HEK293 (cell line): ENCODE data around the gene NOSIP.

Source experiments
- CTCF ChIA-PET: fragments of 350-600 bp; formaldehyde crosslinking; extraction: SDS; loops from one replicate; lab custom pipeline; 2021; ENCODE audit warnings: antibody characterized with exemption; lab: Yijun Ruan, JAX
- POLR2A ChIA-PET: fragments of 300-600 bp; formaldehyde crosslinking; extraction: SDS; loops from one replicate; lab custom pipeline; 2020; ENCODE audit warnings: antibody characterized with exemption, inconsistent platforms; lab: Yijun Ruan, JAX
- H3K27ac ChIP-seq: fragments of 200-500 bp; sonication (Bioruptor generic); 2 replicates; pipeline ENCODE4 v1.5.1; 2014; ENCODE audit warnings: low read depth, low read length, control low read depth, inconsistent platforms; ENCODE audit errors: extremely low read depth
- H3K36me3 ChIP-seq, 2 experiments: fragments of 200-500 bp in 1 of 2; sonication (Bioruptor generic) in 1 of 2; 1 replicate in 1 of 2; 2 replicates in 1 of 2; pipeline ENCODE4 v1.5.1; 2014 to 2017; ENCODE audit warnings: inconsistent platforms in 2 of 2, low read length in 2 of 2; ENCODE audit not compliant: control insufficient read depth in 2 of 2, insufficient read depth in 1 of 2
- H3K4me1 ChIP-seq: fragments of 200-500 bp; sonication (Bioruptor generic); 2 replicates; pipeline ENCODE4 v1.5.1; 2014; ENCODE audit warnings: mild to moderate bottlenecking, low read length, inconsistent platforms; ENCODE audit not compliant: control insufficient read depth, insufficient read depth
- H3K4me3 ChIP-seq: 2 replicates; pipeline ENCODE4 v1.5.1; 2011; ENCODE audit warnings: low read depth, mild to moderate bottlenecking, control low read depth, low read length, moderate library complexity
- H3K9me3 ChIP-seq: fragments of 200-500 bp; sonication (Bioruptor generic); 2 replicates; pipeline ENCODE4 v1.5.1; 2014; ENCODE audit warnings: low read depth, low read length, inconsistent platforms; ENCODE audit not compliant: control insufficient read depth, insufficient read depth
- EGR2 ChIP-seq: fragments of 450-650 bp; formaldehyde crosslinking; IDR thresholded peaks from 2 replicates; pipeline ENCODE4 v1.5.1; 2016; ENCODE audit warnings: low read depth, missing biosample characterization, missing genetic modification characterization
- REPIN1 ChIP-seq: fragments of 450-650 bp; formaldehyde crosslinking; IDR thresholded peaks from 2 replicates; pipeline ENCODE4 v1.5.1; 2017; ENCODE audit warnings: missing biosample characterization, missing genetic modification characterization, low read depth
- SETDB1 ChIP-seq: IDR thresholded peaks from one replicate; pipeline ENCODE4 v1.6.1; 2017; ENCODE audit warnings: mild to moderate bottlenecking, low read length, moderate library complexity, mixed read lengths; ENCODE audit not compliant: insufficient read length
- SP2 ChIP-seq: fragments of 450-650 bp; formaldehyde crosslinking; IDR thresholded peaks from 2 replicates; pipeline ENCODE4 v1.5.1; 2016; ENCODE audit warnings: missing biosample characterization, missing genetic modification characterization
- ZBTB21 ChIP-seq: fragments of 450-650 bp; formaldehyde crosslinking; IDR thresholded peaks from 2 replicates; pipeline ENCODE4 v1.5.1; 2017; ENCODE audit warnings: missing biosample characterization, missing genetic modification characterization
- ZBTB48 ChIP-seq: fragments of 450-650 bp; formaldehyde crosslinking; IDR thresholded peaks from 2 replicates; pipeline ENCODE4 v1.5.1; 2016; ENCODE audit warnings: missing biosample characterization, missing genetic modification characterization
- ZFHX2 ChIP-seq: fragments of 450-650 bp; formaldehyde crosslinking; conservative IDR thresholded peaks from 2 replicates; pipeline ENCODE4 v1.5.1; 2016; ENCODE audit warnings: missing biosample characterization, missing genetic modification characterization
- ZNF146 ChIP-seq: fragments of 450-650 bp; formaldehyde crosslinking; IDR thresholded peaks from 2 replicates; pipeline ENCODE4 v1.5.1; 2016; ENCODE audit warnings: missing biosample characterization, missing genetic modification characterization
- ZNF292 ChIP-seq: fragments of 450-650 bp; formaldehyde crosslinking; IDR thresholded peaks from 2 replicates; pipeline ENCODE4 v1.5.1; 2016; ENCODE audit warnings: low read depth, missing biosample characterization, missing genetic modification characterization, borderline replicate concordance
- ZNF341 ChIP-seq: fragments of 450-650 bp; formaldehyde crosslinking; IDR thresholded peaks from 2 replicates; pipeline ENCODE4; 2016; ENCODE audit warnings: low read depth, missing biosample characterization, missing genetic modification characterization
- ZNF404 ChIP-seq: fragments of 450-650 bp; formaldehyde crosslinking; IDR thresholded peaks from 2 replicates; pipeline ENCODE4 v1.5.1; 2017; ENCODE audit warnings: missing biosample characterization, missing genetic modification characterization
- ZNF416 ChIP-seq: fragments of 450-650 bp; formaldehyde crosslinking; IDR thresholded peaks from 2 replicates; pipeline ENCODE4 v1.5.1; 2016; ENCODE audit warnings: missing biosample characterization, missing genetic modification characterization
- ZNF513 ChIP-seq: fragments of 450-650 bp; IDR thresholded peaks from 2 replicates; pipeline ENCODE4 v1.5.1; 2018; ENCODE audit warnings: missing biosample characterization, missing genetic modification characterization
- ZNF521 ChIP-seq: fragments of 450-650 bp; formaldehyde crosslinking; IDR thresholded peaks from 2 replicates; pipeline ENCODE4 v1.5.1; 2017; ENCODE audit warnings: missing biosample characterization, mild to moderate bottlenecking, missing genetic modification characterization
- ZNF529 ChIP-seq: fragments of 450-650 bp; formaldehyde crosslinking; IDR thresholded peaks from 2 replicates; pipeline ENCODE4 v1.5.1; 2017; ENCODE audit warnings: missing genetic modification characterization, missing biosample characterization; ENCODE audit not compliant: insufficient replicate concordance
- ZNF596 ChIP-seq: fragments of 450-650 bp; IDR thresholded peaks from 2 replicates; pipeline ENCODE4 v1.5.0; 2018; ENCODE audit warnings: missing biosample characterization, mild to moderate bottlenecking, missing genetic modification characterization, moderate library complexity
- ZNF610 ChIP-seq: fragments of 450-650 bp; formaldehyde crosslinking; IDR thresholded peaks from 2 replicates; pipeline ENCODE4 v1.5.1; 2016; ENCODE audit warnings: missing biosample characterization, missing genetic modification characterization, borderline replicate concordance
- ZNF623 ChIP-seq: fragments of 450-650 bp; formaldehyde crosslinking; IDR thresholded peaks from 2 replicates; pipeline ENCODE4 v1.5.1; 2016; ENCODE audit warnings: missing biosample characterization, missing genetic modification characterization
- ZNF660 ChIP-seq: fragments of 450-650 bp; IDR thresholded peaks from 2 replicates; pipeline ENCODE4 v1.5.1; 2018; ENCODE audit warnings: missing biosample characterization, mild to moderate bottlenecking, missing genetic modification characterization
- ZNF692 ChIP-seq: fragments of 450-650 bp; formaldehyde crosslinking; IDR thresholded peaks from 2 replicates; pipeline ENCODE4 v1.5.1; 2016; ENCODE audit warnings: missing biosample characterization, missing genetic modification characterization
- ZNF707 ChIP-seq: fragments of 450-650 bp; formaldehyde crosslinking; IDR thresholded peaks from 2 replicates; pipeline ENCODE4 v1.5.1; 2016; ENCODE audit warnings: missing biosample characterization, missing genetic modification characterization
- ZNF768 ChIP-seq: fragments of 450-650 bp; formaldehyde crosslinking; IDR thresholded peaks from 2 replicates; pipeline ENCODE4 v1.5.1; 2018; ENCODE audit warnings: missing biosample characterization, mild to moderate bottlenecking, missing genetic modification characterization
- ZNF777 ChIP-seq: fragments of 450-650 bp; formaldehyde crosslinking; IDR thresholded peaks from 2 replicates; pipeline ENCODE4 v1.5.1; 2017; ENCODE audit warnings: missing biosample characterization, missing genetic modification characterization, borderline replicate concordance
- ZSCAN30 ChIP-seq: fragments of 450-650 bp; IDR thresholded peaks from 2 replicates; pipeline ENCODE4 v1.5.1; 2018; ENCODE audit warnings: missing biosample characterization, mild to moderate bottlenecking, missing genetic modification characterization, moderate library complexity
- TF ChIP-seq, protein P1 (sequence below): fragments of 450-650 bp; formaldehyde crosslinking; IDR thresholded peaks from 2 replicates; pipeline ENCODE4 v1.5.1; 2016; ENCODE audit warnings: missing biosample characterization, missing genetic modification characterization
- TF ChIP-seq, protein P2 (sequence below): sonication (generic); formaldehyde crosslinking; IDR thresholded peaks from 2 replicates; pipeline ENCODE4 v1.8.1; 2022; ENCODE audit warnings: mild to moderate bottlenecking, moderate library complexity, missing genetic modification reagents

The NOSIP gene

DNA sequence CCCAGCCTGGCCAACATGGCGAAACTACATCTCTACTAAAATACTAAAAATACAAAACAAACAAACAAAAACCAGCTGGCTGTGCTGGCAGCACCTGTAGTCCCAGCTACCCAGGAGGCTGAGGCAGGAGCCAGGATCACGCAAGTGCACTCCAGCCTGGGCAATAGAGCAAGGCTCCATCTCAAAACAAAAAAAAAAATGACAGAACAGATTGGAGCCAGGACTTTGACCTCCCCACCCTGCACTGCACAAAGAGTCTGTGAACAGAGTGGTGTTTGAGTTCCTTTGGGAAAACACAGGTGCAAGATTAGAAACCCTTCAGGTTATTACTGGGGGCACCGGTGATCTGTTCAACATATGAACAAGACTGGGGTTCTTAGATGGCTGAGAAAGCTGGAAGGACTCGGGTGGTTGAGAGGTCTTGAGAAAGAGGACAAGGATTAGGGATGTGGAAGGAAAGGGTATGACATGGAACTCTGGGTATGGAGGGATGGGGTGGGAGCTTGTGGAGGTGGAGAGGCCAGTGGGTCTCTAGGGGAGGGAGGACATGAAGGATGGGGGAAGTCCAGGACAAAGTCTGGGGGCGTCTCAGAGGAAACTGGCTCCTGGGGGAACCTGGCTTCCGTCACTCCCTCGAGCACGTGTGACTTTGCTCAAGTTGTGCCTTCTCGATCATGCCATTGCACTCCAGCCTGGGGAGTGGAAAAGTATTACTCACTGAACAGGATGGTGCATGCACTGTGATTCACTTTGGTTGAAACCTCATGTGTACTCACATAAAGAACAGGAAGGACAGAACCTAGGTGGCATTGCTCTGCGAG, 26.7 kb downstream of the NOSIP start:
- Histone ChIP-seq H3K9me3 (no peaks in the 10 kb centered on the region), H3K27ac (no peak overlapping the region), H3K4me3 (no peak overlapping the region), H3K36me3 (peaks cover 25 to 42% of the 10 kb centered on the region in 2 experiments)
- CTCF ChIA-PET, result interaction anchor here (0.6 to 11.7 kb wide), 4 partner anchors 18 to 127 kb away, joined by 3 to 299 read pairs (median 51); no protein-coding TSS in a partner anchor
- POLR2A ChIA-PET, result interaction anchor here (0.5 to 1.3 kb wide), 3 partner anchors 26 to 101 kb away, joined by 3 to 8 read pairs (median 5); partner anchors contain the start of gene ALDH16A1
- TF ChIP-seq ZNF660 (tag by site-specific recombination), result no peak
- TF ChIP-seq, protein P1, sequence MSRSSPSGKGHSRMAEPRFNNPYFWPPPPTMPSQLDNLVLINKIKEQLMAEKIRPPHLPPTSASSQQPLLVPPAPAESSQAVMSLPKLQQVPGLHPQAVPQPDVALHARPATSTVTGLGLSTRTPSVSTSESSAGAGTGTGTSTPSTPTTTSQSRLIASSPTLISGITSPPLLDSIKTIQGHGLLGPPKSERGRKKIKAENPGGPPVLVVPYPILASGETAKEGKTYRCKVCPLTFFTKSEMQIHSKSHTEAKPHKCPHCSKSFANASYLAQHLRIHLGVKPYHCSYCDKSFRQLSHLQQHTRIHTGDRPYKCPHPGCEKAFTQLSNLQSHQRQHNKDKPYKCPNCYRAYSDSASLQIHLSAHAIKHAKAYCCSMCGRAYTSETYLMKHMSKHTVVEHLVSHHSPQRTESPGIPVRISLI (tag by site-specific recombination), result peak; percentile 56; the same call in 1 of the 2 replicates
- TF ChIP-seq ZNF692, result no peak
- TF ChIP-seq, protein P2, sequence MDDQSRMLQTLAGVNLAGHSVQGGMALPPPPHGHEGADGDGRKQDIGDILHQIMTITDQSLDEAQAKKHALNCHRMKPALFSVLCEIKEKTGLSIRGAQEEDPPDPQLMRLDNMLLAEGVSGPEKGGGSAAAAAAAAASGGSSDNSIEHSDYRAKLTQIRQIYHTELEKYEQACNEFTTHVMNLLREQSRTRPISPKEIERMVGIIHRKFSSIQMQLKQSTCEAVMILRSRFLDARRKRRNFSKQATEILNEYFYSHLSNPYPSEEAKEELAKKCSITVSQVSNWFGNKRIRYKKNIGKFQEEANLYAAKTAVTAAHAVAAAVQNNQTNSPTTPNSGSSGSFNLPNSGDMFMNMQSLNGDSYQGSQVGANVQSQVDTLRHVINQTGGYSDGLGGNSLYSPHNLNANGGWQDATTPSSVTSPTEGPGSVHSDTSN, result no peak
- peak; percentile 38; the same call in 1 of the 2 replicates for TF ChIP-seq EGR2 (tag by site-specific recombination)
- TF ChIP-seq ZNF146, result 0 out of 2 replicates have a peak, but pooled peaks have one; percentile 8
- no peak for TF ChIP-seq ZNF292
- no peak for TF ChIP-seq ZNF610 (tag by site-specific recombination)
- TF ChIP-seq ZNF777 (tag by site-specific recombination), result no peak
- no peak for TF ChIP-seq ZNF513
- TF ChIP-seq SETDB1, result no peak
- TF ChIP-seq ZFHX2, result peak; percentile 26; the same call in 1 of the 2 replicates
- no peak for TF ChIP-seq ZSCAN30 (tag by site-specific recombination)
- TF ChIP-seq ZNF596, result no peak
- no peak for TF ChIP-seq REPIN1 (tag by site-specific recombination)
- no peak for TF ChIP-seq ZBTB48 (tag by site-specific recombination)
- TF ChIP-seq ZNF521 (tag by site-specific recombination), result no peak
- no peak for TF ChIP-seq ZNF416
- TF ChIP-seq SP2 (tag by site-specific recombination), result no peak
- no peak for TF ChIP-seq ZNF768 (tag by site-specific recombination)
- no peak for TF ChIP-seq ZNF707 (tag by site-specific recombination)
- TF ChIP-seq ZBTB21 (tag by site-specific recombination), result no peak
- TF ChIP-seq ZNF404, result no peak
- no peak for TF ChIP-seq ZNF623 (tag by site-specific recombination)
- no peak for TF ChIP-seq ZNF341 (tag by site-specific recombination)
- TF ChIP-seq ZNF529 (tag by site-specific recombination), result no peak
- TF ChIP-seq, all 188 proteins: peak for 4
- no peaks in the 10 kb centered on the region for H3K4me1 ChIP-seq
